Measurements from ENCODE around the gene ABCC11.

ABCC11 gene

DNA sequence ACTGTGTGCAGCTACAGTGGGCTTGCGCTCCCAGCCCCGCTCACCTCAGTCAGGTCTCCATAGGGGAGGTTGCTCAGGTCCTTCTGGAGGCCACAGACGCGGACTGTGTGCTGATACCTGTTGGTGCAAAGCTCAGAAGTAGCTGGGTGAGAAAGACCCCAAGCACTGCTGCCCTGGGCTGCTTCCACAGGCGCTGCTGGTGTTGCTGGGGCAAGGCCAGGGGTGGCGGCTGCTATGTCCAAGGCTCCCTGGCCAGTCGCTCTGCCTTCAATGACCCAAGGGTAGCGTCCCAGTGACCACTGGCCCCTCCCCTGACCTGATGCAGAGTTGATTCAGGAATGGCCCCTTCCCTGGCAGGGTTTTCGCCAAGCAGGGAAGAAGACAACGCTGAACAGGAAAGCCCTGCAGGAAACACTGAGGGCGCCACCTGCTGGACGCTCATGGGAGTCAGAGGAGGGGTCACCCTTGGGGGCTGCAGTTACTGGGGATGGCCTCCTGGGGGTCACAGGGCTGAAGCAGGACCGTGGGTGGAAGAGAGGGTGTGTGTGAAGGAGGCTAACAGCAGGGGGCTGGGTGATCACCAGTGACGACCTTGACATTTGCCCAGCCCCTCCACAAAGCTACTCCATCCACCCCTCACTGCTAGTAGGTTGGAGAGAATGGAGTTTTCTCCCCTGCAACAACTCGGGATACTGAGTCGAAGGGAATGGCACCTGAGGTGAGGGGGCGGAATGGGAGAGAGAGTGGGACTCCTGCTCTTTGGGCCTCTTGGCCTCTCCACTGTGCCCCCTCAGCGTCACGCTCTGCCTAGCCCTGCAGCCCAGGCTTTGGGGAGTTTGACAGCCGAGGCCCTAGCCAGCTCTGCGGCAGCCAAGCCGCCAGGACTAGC is 129.9 kb downstream of the ABCC11 start:
- DNase-seq (peak; percentile 27 to 46 (median 30)), ATAC-seq (replicated peaks) (peak; percentile 59)
- Mint-ChIP-seq H3K9me3 (no peaks in the 10 kb centered on the region), H3K4me1 (ENCODE audit: low read depth in 2 of 2) (peaks cover 0 to 2% of the 10 kb centered on the region in 2 donors), H3K27me3 (peaks cover 12 to 48% of the 10 kb centered on the region in 2 donors), H3K27ac (no peak overlapping the region), H3K36me3 (ENCODE audit: insufficient read depth) (no peaks in the 10 kb centered on the region), H3K4me3 (no peak overlapping the region)

All from effector memory CD8-positive, alpha-beta T cell (primary cell).